ENCODE results near the gene PRKCD.

The PRKCD gene

DNA sequence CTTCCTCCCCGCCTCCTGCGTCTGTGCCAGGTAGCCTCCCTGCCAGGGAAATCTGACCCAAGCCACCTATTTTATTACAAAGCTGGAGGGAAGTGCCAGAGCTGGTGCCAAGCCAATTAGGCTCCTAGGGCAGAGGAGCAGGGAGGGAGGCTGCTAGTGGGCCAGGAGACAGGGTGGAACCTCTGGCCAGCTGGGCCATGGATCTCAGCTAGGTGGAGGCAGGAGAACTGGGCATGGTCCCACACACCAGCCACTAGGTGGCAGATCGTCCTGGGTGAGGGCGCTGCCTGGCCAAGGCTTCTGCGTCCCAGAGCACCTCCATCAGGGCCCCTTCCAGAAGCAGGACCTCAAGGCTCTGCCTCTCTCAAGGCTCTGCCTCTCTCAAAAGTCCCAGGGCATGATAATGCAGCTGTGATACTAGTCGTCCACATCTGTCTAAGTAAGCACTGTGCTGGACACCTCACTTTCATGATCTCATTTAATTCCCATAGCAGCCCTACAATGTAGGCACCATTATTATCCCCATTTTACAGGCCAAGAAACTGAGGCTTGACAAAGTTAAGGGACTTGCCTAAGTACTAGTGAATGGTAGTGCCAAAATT, 26.3 kb upstream of the PRKCD start:
- peak; percentile 89 for ATAC-seq
- TF ChIP-seq ZC3H10 (CRISPR knock-in tag; IDR thresholded peaks at IDR 0.05) (no peak), GLIS3 (CRISPR knock-in tag; IDR thresholded peaks at IDR 0.05) (no peak), TOX (CRISPR knock-in tag; IDR thresholded peaks at IDR 0.05; ENCODE audit: borderline replicate concordance) (no peak), PPARA (CRISPR knock-in tag; IDR thresholded peaks at IDR 0.05; ENCODE audit: borderline replicate concordance) (no peak)
- TF ChIP-seq, protein P1, sequence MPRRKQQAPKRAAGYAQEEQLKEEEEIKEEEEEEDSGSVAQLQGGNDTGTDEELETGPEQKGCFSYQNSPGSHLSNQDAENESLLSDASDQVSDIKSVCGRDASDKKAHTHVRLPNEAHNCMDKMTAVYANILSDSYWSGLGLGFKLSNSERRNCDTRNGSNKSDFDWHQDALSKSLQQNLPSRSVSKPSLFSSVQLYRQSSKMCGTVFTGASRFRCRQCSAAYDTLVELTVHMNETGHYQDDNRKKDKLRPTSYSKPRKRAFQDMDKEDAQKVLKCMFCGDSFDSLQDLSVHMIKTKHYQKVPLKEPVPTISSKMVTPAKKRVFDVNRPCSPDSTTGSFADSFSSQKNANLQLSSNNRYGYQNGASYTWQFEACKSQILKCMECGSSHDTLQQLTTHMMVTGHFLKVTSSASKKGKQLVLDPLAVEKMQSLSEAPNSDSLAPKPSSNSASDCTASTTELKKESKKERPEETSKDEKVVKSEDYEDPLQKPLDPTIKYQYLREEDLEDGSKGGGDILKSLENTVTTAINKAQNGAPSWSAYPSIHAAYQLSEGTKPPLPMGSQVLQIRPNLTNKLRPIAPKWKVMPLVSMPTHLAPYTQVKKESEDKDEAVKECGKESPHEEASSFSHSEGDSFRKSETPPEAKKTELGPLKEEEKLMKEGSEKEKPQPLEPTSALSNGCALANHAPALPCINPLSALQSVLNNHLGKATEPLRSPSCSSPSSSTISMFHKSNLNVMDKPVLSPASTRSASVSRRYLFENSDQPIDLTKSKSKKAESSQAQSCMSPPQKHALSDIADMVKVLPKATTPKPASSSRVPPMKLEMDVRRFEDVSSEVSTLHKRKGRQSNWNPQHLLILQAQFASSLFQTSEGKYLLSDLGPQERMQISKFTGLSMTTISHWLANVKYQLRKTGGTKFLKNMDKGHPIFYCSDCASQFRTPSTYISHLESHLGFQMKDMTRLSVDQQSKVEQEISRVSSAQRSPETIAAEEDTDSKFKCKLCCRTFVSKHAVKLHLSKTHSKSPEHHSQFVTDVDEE (CRISPR knock-in tag; IDR thresholded peaks at IDR 0.05): no peak

- no peak for ATAC-seq
- no peak for TF ChIP-seq ESRRG (CRISPR knock-in tag; IDR thresholded peaks at IDR 0.05)
- TF ChIP-seq TCF4 (CRISPR knock-in tag; IDR thresholded peaks at IDR 0.05; ENCODE audit: borderline replicate concordance): no peak
- TF ChIP-seq RARB (CRISPR knock-in tag; IDR thresholded peaks at IDR 0.05): no peak
- TF ChIP-seq ZNF565 (CRISPR knock-in tag; conservative IDR thresholded peaks at IDR 0.05; ENCODE audit: low read depth): no peak
- TF ChIP-seq OSR1 (CRISPR knock-in tag; IDR thresholded peaks at IDR 0.05): no peak
- no peak for TF ChIP-seq PATZ1 (CRISPR knock-in tag; IDR thresholded peaks at IDR 0.05; ENCODE audit: borderline replicate concordance)
- no peak for TF ChIP-seq ZNF70 (CRISPR knock-in tag; IDR thresholded peaks at IDR 0.05)
- TF ChIP-seq GLIS3 (CRISPR knock-in tag; IDR thresholded peaks at IDR 0.05): no peak
Observed at GRCh38 chr3:53137221-53137620, 23.8 kb upstream of the PRKCD start.

DNA sequence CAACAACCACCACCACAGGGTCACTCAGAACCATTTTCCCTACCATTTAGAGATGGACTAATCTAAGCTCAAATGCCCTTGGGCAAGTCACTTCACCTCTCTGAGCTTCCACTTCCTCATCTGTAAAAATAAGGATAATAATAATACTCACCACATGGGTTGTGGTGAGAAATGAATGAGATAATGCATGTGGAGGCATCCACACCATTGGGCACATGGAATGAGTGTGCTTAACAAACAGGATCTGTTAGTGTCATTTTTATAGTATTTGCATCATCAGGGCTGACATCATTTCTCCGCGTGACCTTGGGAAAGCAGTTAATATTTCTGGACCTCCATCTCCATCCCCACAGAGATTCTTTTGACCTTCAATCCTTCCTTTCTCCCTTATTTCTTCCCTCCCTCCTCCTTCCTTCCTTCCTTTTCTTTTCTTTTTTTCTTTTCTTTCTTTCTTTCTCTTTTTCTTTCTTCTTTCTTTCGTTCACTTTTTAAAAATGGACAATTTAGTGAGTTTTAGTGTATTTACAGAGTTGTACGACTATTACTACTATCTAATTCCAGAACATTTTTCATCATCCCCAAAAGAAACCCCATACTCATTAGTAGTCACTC, 23.1 kb upstream of the PRKCD start:
- ATAC-seq: no peak
- TF ChIP-seq GLIS3 (CRISPR knock-in tag; IDR thresholded peaks at IDR 0.05) (no peak), CSDC2 (CRISPR knock-in tag; IDR thresholded peaks at IDR 0.05) (no peak), TOX (CRISPR knock-in tag; IDR thresholded peaks at IDR 0.05; ENCODE audit: borderline replicate concordance) (no peak), CREB5 (CRISPR knock-in tag; IDR thresholded peaks at IDR 0.05; ENCODE audit: low read depth) (no peak), CSRNP3 (CRISPR knock-in tag; IDR thresholded peaks at IDR 0.05) (no peak), ZFP3 (CRISPR knock-in tag; IDR thresholded peaks at IDR 0.05) (no peak), TCF4 (CRISPR knock-in tag; IDR thresholded peaks at IDR 0.05; ENCODE audit: borderline replicate concordance) (no peak), ISL1 (CRISPR knock-in tag; IDR thresholded peaks at IDR 0.05) (no peak), ZNF8 (CRISPR knock-in tag; IDR thresholded peaks at IDR 0.05) (no peak), ZNF70 (CRISPR knock-in tag; IDR thresholded peaks at IDR 0.05) (no peak), BACH2 (CRISPR knock-in tag; IDR thresholded peaks at IDR 0.05; ENCODE audit: borderline replicate concordance) (no peak), ESRRG (CRISPR knock-in tag; IDR thresholded peaks at IDR 0.05) (no peak), ZNF565 (CRISPR knock-in tag; conservative IDR thresholded peaks at IDR 0.05; ENCODE audit: low read depth) (no peak), PATZ1 (CRISPR knock-in tag; IDR thresholded peaks at IDR 0.05; ENCODE audit: borderline replicate concordance) (no peak), SNAI2 (CRISPR knock-in tag; IDR thresholded peaks at IDR 0.05) (no peak), ZC3H10 (CRISPR knock-in tag; IDR thresholded peaks at IDR 0.05) (no peak)
- TF ChIP-seq, protein P1 (CRISPR knock-in tag; IDR thresholded peaks at IDR 0.05): no peak
- TF ChIP-seq, protein P2, sequence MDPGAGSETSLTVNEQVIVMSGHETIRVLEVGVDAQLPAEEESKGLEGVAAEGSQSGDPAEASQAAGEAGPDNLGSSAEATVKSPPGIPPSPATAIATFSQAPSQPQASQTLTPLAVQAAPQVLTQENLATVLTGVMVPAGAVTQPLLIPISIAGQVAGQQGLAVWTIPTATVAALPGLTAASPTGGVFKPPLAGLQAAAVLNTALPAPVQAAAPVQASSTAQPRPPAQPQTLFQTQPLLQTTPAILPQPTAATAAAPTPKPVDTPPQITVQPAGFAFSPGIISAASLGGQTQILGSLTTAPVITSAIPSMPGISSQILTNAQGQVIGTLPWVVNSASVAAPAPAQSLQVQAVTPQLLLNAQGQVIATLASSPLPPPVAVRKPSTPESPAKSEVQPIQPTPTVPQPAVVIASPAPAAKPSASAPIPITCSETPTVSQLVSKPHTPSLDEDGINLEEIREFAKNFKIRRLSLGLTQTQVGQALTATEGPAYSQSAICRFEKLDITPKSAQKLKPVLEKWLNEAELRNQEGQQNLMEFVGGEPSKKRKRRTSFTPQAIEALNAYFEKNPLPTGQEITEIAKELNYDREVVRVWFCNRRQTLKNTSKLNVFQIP (CRISPR knock-in tag; IDR thresholded peaks at IDR 0.05; ENCODE audit: borderline replicate concordance, low read depth): no peak

All from SK-N-SH treated with all-trans-retinoic acid at 6 μM for 48 hours (cell line).